Endodermal cell (in vitro differentiated cells): Measurements from ENCODE around the gene AAK1. TPM values are rescaled to one million over a fixed set of nuclear protein-coding genes. Genes with fewer than 3 reads are reported as not detected.

Experiments used
- DNase-seq: peaks from one replicate; pipeline ENCODE4 v3.0.0-alpha.2; 2017
- H3K27ac ChIP-seq: 2 replicates; pipeline ENCODE4 v1.5.1; 2013; ENCODE audit warnings: mild to moderate bottlenecking, low read depth, low read length, moderate library complexity
- H3K27me3 ChIP-seq: 2 replicates; pipeline ENCODE4 v1.6.1; 2013; ENCODE audit warnings: mild to moderate bottlenecking, low read length, moderate library complexity; ENCODE audit not compliant: insufficient read depth, control insufficient read depth, poor library complexity, severe bottlenecking
- H3K36me3 ChIP-seq: 2 replicates; pipeline ENCODE4 v1.7.0; 2013; ENCODE audit warnings: mild to moderate bottlenecking, low read length, moderate library complexity; ENCODE audit not compliant: control insufficient read depth, insufficient read depth
- H3K4me1 ChIP-seq: one replicate; pipeline ENCODE4 v1.7.0; 2013; ENCODE audit warnings: low read length; ENCODE audit not compliant: control insufficient read depth, insufficient read depth
- H3K4me3 ChIP-seq: 2 replicates; pipeline ENCODE4 v1.5.1; 2013; ENCODE audit warnings: mild to moderate bottlenecking, low read length, moderate library complexity
- H3K9ac ChIP-seq: 2 replicates; pipeline ENCODE4 v1.6.1; 2013; ENCODE audit warnings: mild to moderate bottlenecking, low read length, moderate library complexity; ENCODE audit not compliant: poor library complexity, severe bottlenecking; ENCODE audit errors: extremely low read depth
- H3K9me3 ChIP-seq: 2 replicates; pipeline ENCODE4 v1.6.1; 2013; ENCODE audit warnings: mild to moderate bottlenecking, low read length, moderate library complexity; ENCODE audit not compliant: control insufficient read depth
- H3K27ac Mint-ChIP-seq: 2 replicates; pipeline ENCODE4 v1.8.0; 2020; ENCODE audit warnings: mixed read lengths
- H3K27me3 Mint-ChIP-seq: 2 replicates; pipeline ENCODE4 v1.8.0; 2021; ENCODE audit warnings: mild to moderate bottlenecking, mixed read lengths; ENCODE audit not compliant: insufficient read depth
- H3K36me3 Mint-ChIP-seq: 2 replicates; pipeline ENCODE4 v1.8.0; 2020; ENCODE audit warnings: low read depth, mixed read lengths
- H3K4me1 Mint-ChIP-seq: 2 replicates; pipeline ENCODE4 v1.8.0; 2020; ENCODE audit warnings: mixed read lengths
- H3K4me3 Mint-ChIP-seq: 2 replicates; pipeline ENCODE4 v1.8.0; 2020; ENCODE audit warnings: mild to moderate bottlenecking, moderate library complexity, mixed read lengths
- H3K9me3 Mint-ChIP-seq: 2 replicates; pipeline ENCODE4 v1.8.0; 2020; ENCODE audit warnings: mild to moderate bottlenecking, mixed read lengths
- WGBS, 2 experiments: methylation state at CpG; one replicate each; pipeline versions ENCODE4 v1.1.5 to v1.1.7; 2013; ENCODE audit warnings: missing lambda C conversion rate in 2 of 2, mixed read lengths in 1 of 2; ENCODE audit not compliant: insufficient coverage in 1 of 2, insufficient read length in 1 of 2; 5-methylcytosine and 5-hydroxymethylcytosine counted together
- total RNA-seq, 2 donors: library from RNA; stranded (reverse); fragmentation: NEBNext Ultra II Directional in 1 of 2; extraction: Animal tissue kit (Norgen Biotek cat#: 25700) in 1 of 2; gene quantifications; 2 replicates in 1 of 2; 3 replicates in 1 of 2; pipeline ENCODE4 v1.2.1, GENCODE V29; 2021
- TF ChIP-seq, protein P1 (sequence below): fragments of 200-600 bp; sonication (generic); conservative IDR thresholded peaks from 2 replicates; pipeline ENCODE4 v1.5.0; 2021; ENCODE audit warnings: antibody characterized with exemption, mild to moderate bottlenecking

Gene AAK1
- total RNA-seq, 2 donors from 2014 or later, result 29.2 to 34.7 TPM

DNA sequence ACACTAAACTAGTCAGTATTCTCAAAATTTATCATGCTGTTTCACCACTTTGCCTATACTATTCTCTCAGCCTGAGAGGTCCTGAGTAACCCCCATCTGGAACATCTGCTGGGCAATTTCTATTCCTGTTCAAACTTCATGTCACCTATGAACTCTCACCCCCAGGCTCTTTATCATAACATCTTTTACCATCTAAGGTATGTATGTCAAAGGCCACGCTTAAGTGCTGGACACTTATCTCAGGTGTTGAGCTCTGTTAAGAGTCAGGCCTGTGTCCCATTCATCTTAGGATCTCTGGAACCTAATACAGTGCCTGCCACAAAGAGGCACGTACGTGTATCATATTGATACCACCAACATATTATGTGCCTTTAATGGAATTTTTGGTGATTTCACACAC, 4.9 kb downstream of the AAK1 start:
- H3K36me3 Mint-ChIP-seq, result peaks cover 3% of the 10 kb centered on the region

DNA sequence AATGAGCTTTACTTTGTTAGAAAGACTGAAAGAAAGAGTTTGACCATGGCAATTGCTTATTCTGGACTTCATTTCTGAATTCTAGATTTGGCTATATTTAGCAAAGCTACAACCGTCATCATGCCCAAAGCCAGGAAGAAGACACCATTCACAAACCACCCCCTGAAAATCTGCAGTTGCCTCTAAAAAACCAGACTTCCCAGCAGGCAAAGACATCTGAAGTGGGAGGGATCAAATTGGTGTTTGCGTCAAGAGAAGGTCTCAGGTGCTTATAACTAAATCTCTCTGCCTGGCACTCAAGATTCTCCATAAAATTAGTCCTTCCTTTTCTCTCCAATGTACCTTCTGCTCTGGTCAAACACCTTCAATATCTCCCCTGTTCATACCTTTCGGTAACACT, 5.6 kb downstream of the AAK1 start:
- H3K36me3 Mint-ChIP-seq, result peaks cover 3% of the 10 kb centered on the region
- H3K27ac Mint-ChIP-seq, result no peak overlapping the region
- Histone ChIP-seq H3K36me3 (peaks cover 7% of the 10 kb centered on the region), H3K9me3 (no peaks in the 10 kb centered on the region), H3K9ac (no peak overlapping the region), H3K27me3 (no peaks in the 10 kb centered on the region), H3K4me1 (peaks cover 3% of the 10 kb centered on the region), H3K27ac (no peak overlapping the region), H3K4me3 (no peak overlapping the region)
- no peak for DNase-seq
- H3K4me3 Mint-ChIP-seq, result no peak overlapping the region
- H3K27me3 Mint-ChIP-seq, result no peaks in the 10 kb centered on the region
- WGBS, 2 experiments, result 89 to 92% methylated on average over 3 of the region's 3 CpGs
- H3K9me3 Mint-ChIP-seq, result no peaks in the 10 kb centered on the region
- TF ChIP-seq, protein P1, sequence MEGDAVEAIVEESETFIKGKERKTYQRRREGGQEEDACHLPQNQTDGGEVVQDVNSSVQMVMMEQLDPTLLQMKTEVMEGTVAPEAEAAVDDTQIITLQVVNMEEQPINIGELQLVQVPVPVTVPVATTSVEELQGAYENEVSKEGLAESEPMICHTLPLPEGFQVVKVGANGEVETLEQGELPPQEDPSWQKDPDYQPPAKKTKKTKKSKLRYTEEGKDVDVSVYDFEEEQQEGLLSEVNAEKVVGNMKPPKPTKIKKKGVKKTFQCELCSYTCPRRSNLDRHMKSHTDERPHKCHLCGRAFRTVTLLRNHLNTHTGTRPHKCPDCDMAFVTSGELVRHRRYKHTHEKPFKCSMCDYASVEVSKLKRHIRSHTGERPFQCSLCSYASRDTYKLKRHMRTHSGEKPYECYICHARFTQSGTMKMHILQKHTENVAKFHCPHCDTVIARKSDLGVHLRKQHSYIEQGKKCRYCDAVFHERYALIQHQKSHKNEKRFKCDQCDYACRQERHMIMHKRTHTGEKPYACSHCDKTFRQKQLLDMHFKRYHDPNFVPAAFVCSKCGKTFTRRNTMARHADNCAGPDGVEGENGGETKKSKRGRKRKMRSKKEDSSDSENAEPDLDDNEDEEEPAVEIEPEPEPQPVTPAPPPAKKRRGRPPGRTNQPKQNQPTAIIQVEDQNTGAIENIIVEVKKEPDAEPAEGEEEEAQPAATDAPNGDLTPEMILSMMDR, result no peak
- H3K4me1 Mint-ChIP-seq, result peaks cover 31% of the 10 kb centered on the region

More for the DNA sequence above, 4.9 kb downstream of the AAK1 start:
- H3K27me3 ChIP-seq, result no peaks in the 10 kb centered on the region
- H3K36me3 ChIP-seq, result peaks cover 7% of the 10 kb centered on the region
- TF ChIP-seq, protein P1, result no peak
- Mint-ChIP-seq H3K4me1 (peaks cover 31% of the 10 kb centered on the region), H3K9me3 (no peaks in the 10 kb centered on the region), H3K27me3 (no peaks in the 10 kb centered on the region), H3K27ac (no peak overlapping the region), H3K4me3 (no peak overlapping the region)
- H3K9me3 ChIP-seq, result no peaks in the 10 kb centered on the region
- WGBS, 2 experiments, result 86 to 99% methylated on average over 3 of the region's 3 CpGs
- H3K9ac ChIP-seq, result no peak overlapping the region
- DNase-seq, result no peak
- H3K4me1 ChIP-seq, result peaks cover 3% of the 10 kb centered on the region
- H3K4me3 ChIP-seq, result no peak overlapping the region
- H3K27ac ChIP-seq, result no peak overlapping the region

DNA sequence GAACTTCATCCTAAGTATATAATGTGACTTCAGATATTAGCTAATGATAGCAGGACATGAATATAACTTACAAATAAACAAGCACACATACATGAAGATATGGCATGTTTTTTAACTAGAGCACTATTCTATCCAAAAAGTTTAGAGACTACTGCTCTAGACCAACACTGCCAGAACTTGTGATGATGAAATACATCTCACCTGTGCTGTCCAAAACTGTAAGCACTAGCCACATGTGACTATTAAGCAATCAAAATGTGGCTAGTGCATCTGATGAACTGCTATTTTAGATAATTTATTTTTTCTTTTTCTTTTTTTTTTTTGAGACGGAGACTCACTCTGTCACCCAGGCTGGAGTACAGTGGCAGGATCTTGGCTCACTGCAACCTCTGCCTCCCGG, 7.1 kb downstream of the AAK1 start:
- TF ChIP-seq, protein P1, result no peak
- Mint-ChIP-seq H3K4me1 (peaks cover 19% of the 10 kb centered on the region), H3K36me3 (peaks cover 3% of the 10 kb centered on the region), H3K4me3 (no peak overlapping the region), H3K9me3 (no peaks in the 10 kb centered on the region), H3K27me3 (no peaks in the 10 kb centered on the region), H3K27ac (no peak overlapping the region)
- Histone ChIP-seq H3K9me3 (no peaks in the 10 kb centered on the region), H3K4me3 (no peak overlapping the region), H3K9ac (no peak overlapping the region), H3K27me3 (no peaks in the 10 kb centered on the region), H3K4me1 (peaks cover 3% of the 10 kb centered on the region), H3K27ac (no peak overlapping the region), H3K36me3 (peaks cover 7% of the 10 kb centered on the region)
- WGBS, 2 experiments, result 98 to 100% methylated on average over 1 to 2 of the region's 2 CpGs
- no peak for DNase-seq
